SJCRH30 (cell line): ENCODE results near the gene BTN1A1. TPM values are rescaled to one million over a fixed set of nuclear protein-coding genes. Genes with fewer than 3 reads are reported as not detected.
A peak's percentile ranks its signal among the peaks of the same experiment; 100 is the strongest.

Source experiments
- DNase-seq, 2 experiments: peaks; one replicate each; pipeline ENCODE4 v3.0.0-alpha.2; 2015 to 2020
- H3K27ac ChIP-seq: fragments of 250-450 bp; sonication (Bioruptor Pico); 2 replicates; pipeline ENCODE4 v1.5.1; 2020; ENCODE audit warnings: mild to moderate bottlenecking, moderate library complexity
- H3K27me3 ChIP-seq: fragments of 250-450 bp; sonication (Bioruptor Pico); 2 replicates; pipeline ENCODE4 v1.5.1; 2020; ENCODE audit warnings: mild to moderate bottlenecking, moderate library complexity
- H3K36me3 ChIP-seq: fragments of 250-450 bp; sonication (Bioruptor Pico); 2 replicates; pipeline ENCODE4 v1.5.1; 2020; ENCODE audit warnings: mild to moderate bottlenecking, moderate library complexity
- H3K4me1 ChIP-seq: fragments of 250-450 bp; sonication (Bioruptor Pico); 2 replicates; pipeline ENCODE4 v1.5.1; 2020; ENCODE audit warnings: mild to moderate bottlenecking, moderate library complexity
- H3K4me3 ChIP-seq: fragments of 250-450 bp; sonication (Bioruptor Pico); 2 replicates; pipeline ENCODE4 v1.5.1; 2020; ENCODE audit warnings: mild to moderate bottlenecking, moderate library complexity
- H3K9me3 ChIP-seq: fragments of 250-450 bp; sonication (Bioruptor Pico); replicated peaks from 2 replicates; pipeline ENCODE4 v1.5.1; 2020; ENCODE audit warnings: mild to moderate bottlenecking, moderate library complexity
- total RNA-seq: library from RNA; depleted of rRNA; stranded (reverse); fragments of >200 nt; shearing (Covaris generic); gene quantifications from 2 replicates; pipeline ENCODE4 v1.2.3, GENCODE V29; 2014; rRNA removed

BTN1A1 gene
- total RNA-seq, 1 experiment from 2014 or later: 0.04 TPM

DNA sequence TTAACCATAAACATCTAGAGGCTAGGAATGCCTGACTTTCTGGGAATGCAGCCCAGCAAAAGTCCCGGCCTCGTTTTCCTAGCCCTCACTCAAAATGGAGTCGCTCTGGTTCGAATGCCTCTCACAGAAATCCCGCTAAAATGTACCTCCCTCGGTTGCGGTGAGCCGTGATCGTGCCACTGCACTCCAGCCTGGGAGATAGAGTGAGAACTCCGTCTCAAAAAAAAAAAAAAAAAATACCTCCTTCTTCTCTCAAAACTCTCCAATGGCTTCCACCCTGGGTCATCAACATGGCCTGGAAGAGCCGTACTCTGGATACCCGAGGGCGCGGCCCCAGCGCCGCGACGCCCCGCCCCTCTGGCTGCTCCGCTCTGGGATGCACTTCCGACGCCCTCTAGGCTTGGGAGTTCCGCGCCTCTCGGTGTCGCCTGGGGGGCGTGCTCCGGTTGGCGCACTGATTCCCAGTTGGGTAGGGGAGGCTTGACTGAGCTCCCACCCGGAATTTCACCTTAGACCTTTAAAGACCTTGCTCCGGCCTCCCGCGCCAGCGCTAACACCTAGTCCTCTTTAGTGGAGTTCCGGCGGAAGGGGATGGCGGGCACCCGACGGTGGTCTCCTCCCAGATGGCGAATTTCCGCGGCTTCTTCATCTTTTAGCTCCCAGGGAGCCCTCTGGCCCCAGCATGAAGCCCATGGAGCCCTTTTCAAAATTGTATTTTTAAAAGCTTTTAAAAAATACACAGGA is 50.3 kb downstream of the BTN1A1 start:
- Histone ChIP-seq H3K36me3 (no peaks in the 10 kb centered on the region), H3K27ac (no peak overlapping the region), H3K9me3 (no peaks in the 10 kb centered on the region), H3K27me3 (no peaks in the 10 kb centered on the region), H3K4me1 (no peaks in the 10 kb centered on the region), H3K4me3 (no peak overlapping the region)
- no peak for DNase-seq

DNA sequence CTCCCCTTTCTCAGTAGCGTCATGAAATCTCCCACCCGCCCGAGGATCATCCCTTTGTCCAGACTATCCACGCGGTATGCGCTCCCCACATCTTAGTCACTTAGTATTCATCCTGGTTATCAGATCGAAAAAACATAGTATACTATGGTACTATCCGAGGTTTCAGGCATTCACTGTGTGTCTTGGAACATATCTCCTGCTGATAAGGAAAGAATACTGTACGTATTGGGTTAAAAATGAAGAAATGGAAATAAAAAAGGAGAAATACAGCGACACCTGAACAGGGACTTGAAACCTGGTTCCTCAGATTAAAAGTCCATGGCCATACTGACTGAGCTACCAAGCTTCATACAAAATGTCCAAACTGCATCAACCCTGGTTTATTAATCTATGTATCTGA is 52.1 kb downstream of the BTN1A1 start:
- peak in 1 of 2 experiments; percentile 17 for DNase-seq
- peak overlapping the region; percentile 60 for H3K4me3 ChIP-seq
- H3K27me3 ChIP-seq: no peaks in the 10 kb centered on the region
- H3K4me1 ChIP-seq: no peaks in the 10 kb centered on the region
- no peaks in the 10 kb centered on the region for H3K36me3 ChIP-seq
- H3K27ac ChIP-seq: no peak overlapping the region
- H3K9me3 ChIP-seq: no peaks in the 10 kb centered on the region

DNA sequence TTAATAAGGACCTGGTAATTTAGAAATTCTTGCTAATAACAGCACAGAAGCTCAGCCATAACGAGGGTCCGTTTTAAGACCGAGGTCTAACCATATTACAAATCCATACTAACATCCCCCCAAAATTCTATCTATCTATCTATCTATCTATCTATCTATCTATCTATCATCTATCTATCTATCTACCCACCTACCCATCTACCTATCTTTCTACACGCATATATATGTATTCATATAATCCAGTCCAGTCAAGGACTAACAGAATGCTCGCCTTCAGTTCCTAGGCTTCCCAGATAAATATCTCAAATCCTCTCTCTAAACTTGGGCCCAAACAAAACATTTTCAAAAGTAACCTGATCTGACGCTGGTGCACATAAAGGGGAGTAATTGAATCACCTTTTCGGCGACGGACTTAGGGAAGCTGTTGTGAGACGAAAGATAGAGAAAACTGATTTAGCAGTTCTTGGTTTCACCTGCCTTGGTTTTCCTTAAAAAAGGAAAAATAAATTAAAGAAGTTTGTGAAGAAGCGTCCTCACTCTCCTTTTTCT is 52.6 kb downstream of the BTN1A1 start:
- H3K27me3 ChIP-seq: no peaks in the 10 kb centered on the region
- H3K9me3 ChIP-seq: no peaks in the 10 kb centered on the region
- no peak for DNase-seq
- H3K4me1 ChIP-seq: no peaks in the 10 kb centered on the region
- no peaks in the 10 kb centered on the region for H3K36me3 ChIP-seq
- no peak overlapping the region for H3K27ac ChIP-seq
- H3K4me3 ChIP-seq: peak overlapping the region; percentile 60

DNA sequence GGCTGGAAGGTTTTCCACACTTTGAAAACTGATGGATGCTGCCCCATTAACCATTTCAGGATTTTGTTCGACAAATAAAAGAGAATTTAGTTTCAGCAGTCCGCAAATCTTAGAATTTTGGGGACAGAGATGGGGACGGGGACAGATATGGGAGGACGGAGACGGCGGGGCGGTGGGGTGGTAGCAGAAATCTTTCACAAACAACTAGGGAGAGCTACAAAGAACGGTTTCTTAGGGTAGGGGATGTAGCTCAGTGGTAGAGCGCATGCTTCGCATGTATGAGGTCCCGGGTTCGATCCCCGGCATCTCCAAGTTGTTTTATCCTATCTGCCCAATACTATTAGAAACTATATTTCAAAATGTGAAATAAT is 53.1 kb downstream of the BTN1A1 start:
- DNase-seq: peak; percentile 64 to 86
- H3K4me3 ChIP-seq: peak overlapping the region; percentile 60
- no peaks in the 10 kb centered on the region for H3K9me3 ChIP-seq
- no peaks in the 10 kb centered on the region for H3K36me3 ChIP-seq
- no peaks in the 10 kb centered on the region for H3K27me3 ChIP-seq
- H3K4me1 ChIP-seq: no peaks in the 10 kb centered on the region
- peak overlapping the region; percentile 23; the same call in 1 of the 2 replicates for H3K27ac ChIP-seq

DNA sequence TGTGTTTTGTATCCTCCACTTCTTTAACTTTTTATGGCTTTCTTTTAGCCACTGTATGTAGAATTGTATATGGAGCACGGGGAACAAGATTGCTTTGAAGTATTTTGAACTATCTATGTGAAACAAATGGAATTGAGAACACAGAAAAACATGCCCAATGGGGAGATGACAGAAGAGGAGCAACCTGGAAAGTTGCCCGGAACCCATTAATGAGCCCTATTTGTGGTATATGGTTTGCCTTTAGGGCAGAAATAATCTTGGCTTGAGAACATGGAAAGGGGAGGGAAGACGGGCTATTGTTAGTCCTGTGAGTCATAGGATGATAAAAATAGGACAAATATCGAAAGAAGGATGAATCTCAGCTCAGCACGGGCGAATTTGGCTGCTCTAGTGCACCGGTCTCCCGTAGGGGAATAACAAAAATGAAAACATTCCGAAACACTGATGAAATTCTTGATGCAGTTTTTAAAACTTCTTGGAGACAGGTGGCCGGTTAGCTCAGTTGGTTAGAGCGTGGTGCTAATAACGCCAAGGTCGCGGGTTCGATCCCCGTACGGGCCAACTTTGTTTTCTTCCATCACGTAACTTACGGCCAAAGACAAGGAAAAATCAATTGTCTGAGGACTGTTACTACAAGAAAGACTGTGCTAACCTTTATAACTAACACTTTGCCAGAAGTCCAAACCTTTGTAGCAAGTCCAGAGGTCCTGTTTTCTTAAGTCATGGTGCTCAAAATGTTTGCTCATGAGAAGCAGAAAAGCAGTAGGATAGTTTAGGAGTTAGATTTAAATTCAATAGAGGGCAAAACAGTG is 53.7 kb downstream of the BTN1A1 start:
- H3K9me3 ChIP-seq: no peaks in the 10 kb centered on the region
- DNase-seq: peak; percentile 72 to 89
- H3K27ac ChIP-seq: peak overlapping the region; percentile 23; the same call in 1 of the 2 replicates
- no peaks in the 10 kb centered on the region for H3K27me3 ChIP-seq
- H3K4me1 ChIP-seq: no peaks in the 10 kb centered on the region
- H3K36me3 ChIP-seq: no peaks in the 10 kb centered on the region
- peak overlapping the region; percentile 60 for H3K4me3 ChIP-seq

DNA sequence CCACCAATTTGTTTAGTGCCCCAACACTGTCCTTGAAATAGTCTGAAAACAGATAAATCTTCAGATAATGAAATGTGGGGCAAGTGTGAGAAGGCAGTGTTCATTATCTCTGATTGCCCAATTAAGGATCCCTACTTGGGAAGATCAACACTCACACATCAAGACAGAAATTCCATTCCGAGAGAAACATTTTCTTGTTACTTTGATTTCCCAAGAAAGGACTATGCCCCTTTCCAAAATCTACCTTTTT is 54.3 kb downstream of the BTN1A1 start:
- Histone ChIP-seq H3K36me3 (no peaks in the 10 kb centered on the region), H3K27me3 (no peaks in the 10 kb centered on the region), H3K9me3 (no peaks in the 10 kb centered on the region), H3K4me1 (no peaks in the 10 kb centered on the region), H3K27ac (no peak overlapping the region), H3K4me3 (peak overlapping the region; percentile 60)
- DNase-seq: no peak

DNA sequence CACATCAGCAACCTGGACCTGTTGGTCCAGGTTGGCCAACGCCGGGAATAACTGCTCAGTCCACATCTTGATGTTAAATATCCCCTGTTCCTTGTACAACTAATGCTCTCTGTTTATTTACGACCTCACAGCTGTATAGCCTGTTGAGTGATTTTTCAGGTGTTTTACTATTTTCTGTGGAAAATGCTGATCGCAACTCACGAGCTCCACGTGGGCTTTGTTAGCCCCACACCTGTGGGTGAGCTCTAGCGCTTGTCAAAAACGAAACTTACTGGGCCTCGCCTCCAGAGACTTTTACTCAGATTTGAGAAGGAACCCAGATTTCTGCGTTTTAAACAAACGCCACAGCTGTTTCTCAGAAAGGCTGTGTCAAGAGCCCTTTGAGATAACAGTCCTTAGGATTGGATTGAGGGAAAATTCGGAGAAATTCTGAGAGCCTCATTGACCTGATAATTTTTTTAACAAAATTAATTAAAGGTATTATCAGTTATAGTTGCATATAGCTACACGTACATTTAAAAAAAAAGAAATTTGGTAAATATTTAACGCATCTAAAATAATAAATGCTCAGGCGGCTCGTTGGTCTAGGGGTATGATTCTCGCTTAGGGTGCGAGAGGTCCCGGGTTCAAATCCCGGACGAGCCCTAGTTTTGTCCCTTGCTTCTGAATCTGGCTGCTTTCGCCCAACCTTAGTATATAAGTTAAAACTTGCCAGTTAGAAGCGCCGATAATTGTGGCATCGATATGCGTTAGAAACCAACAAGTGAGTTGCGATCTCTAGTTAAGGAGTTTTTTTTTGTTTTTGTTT is 54.8 kb downstream of the BTN1A1 start:
- no peaks in the 10 kb centered on the region for H3K4me1 ChIP-seq
- no peaks in the 10 kb centered on the region for H3K27me3 ChIP-seq
- H3K9me3 ChIP-seq: no peaks in the 10 kb centered on the region
- H3K27ac ChIP-seq: no peak overlapping the region
- H3K4me3 ChIP-seq: peak overlapping the region; percentile 60
- peak; percentile 49 to 71 for DNase-seq
- H3K36me3 ChIP-seq: no peaks in the 10 kb centered on the region

DNA sequence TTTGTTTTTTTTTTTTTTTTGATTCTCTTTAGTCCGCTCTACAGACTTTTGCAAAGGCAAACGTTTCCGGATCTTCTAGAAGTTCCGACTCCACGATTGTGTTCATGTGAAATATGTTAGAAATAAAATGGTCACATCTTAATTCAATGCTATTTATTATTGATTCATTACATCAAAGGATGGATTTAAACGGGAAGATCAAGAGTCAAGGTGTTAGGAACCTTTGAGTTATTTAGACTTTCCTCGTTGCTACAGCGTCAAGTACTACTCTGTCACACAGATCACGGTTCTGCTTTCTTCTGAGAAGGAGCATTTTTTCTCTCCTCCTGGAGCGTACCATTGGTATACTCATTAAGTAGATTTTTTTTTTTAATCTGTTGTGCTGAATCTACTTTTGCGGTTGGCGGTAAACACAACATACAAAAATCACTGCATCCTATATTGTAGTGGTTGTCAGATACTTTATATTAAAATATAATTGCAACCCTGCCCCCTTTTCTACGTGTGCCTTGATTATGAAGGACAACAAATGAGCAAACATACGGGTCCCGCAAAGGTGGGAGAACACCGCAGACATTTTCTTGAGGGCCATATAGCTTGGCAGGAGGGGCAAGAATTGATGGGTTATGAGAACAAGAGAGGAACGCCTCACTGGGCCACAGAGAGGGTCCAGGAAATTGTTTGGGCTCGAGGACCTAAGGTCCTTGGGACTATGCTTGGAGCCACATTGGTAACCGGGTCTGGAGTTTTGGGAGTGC is 55.6 kb downstream of the BTN1A1 start:
- DNase-seq: no peak
- H3K27ac ChIP-seq: no peak overlapping the region

DNA sequence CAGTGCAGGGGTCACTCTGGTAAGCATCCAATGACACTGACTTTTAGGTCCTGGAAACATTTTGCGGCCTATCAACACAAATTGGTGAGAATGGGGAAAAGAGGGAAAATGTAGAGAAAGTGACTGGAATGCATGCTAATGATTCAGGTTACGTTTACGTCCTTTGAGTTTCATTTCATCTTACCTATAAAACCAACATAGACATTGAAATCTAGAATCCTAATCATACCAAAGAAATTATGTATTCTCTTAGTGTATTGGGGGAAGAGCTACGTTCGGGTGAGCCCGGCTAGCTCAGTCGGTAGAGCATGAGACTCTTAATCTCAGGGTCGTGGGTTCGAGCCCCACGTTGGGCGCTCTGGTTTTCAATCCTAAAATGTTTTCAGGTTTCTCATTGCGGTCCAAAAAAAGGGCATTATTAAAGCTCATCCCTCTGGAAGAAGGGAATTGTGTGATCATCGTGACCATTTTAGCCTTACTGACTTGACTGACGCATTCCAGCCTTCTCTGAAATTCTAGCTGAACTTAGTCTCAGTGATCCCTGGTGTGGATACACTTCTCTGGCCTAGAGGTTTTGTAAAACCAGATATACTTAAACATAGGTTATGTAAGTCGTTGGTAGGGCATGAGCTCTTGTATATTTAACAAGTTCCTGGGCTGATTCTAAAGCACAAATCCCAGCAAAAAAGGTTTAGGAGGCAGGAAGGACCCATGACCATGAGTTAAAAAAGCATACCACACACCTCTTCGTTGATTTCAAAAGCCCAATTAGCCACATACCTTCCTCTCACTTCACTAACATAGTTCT is 56.4 kb downstream of the BTN1A1 start:
- Histone ChIP-seq H3K4me3 (no peak overlapping the region), H3K36me3 (no peaks in the 10 kb centered on the region), H3K4me1 (no peaks in the 10 kb centered on the region), H3K27me3 (no peaks in the 10 kb centered on the region), H3K9me3 (no peaks in the 10 kb centered on the region), H3K27ac (no peak overlapping the region)
- peak; percentile 62 to 82 for DNase-seq

More for the DNA sequence above, 55.6 kb downstream of the BTN1A1 start:
- H3K4me3 ChIP-seq: peak overlapping the region; percentile 60
- no peaks in the 10 kb centered on the region for H3K9me3 ChIP-seq
- H3K4me1 ChIP-seq: no peaks in the 10 kb centered on the region
- no peaks in the 10 kb centered on the region for H3K27me3 ChIP-seq
- no peaks in the 10 kb centered on the region for H3K36me3 ChIP-seq

Other genes starting within 250 kb of the BTN1A1 start
- 0.77 and 0.79 TPM in 2 replicates for gene BTN3A2, start 135.1 kb upstream of the BTN1A1 start, total RNA-seq
- gene BTN2A2, start 117.2 kb upstream of the BTN1A1 start, total RNA-seq: 8.5 and 11.4 TPM in 2 replicates
- gene BTN3A1, start 98.0 kb upstream of the BTN1A1 start, total RNA-seq: 0.51 and 0.81 TPM in 2 replicates
- 0.33 and 0.55 TPM in 2 replicates for gene BTN3A3, start 59.8 kb upstream of the BTN1A1 start, total RNA-seq
- gene BTN2A1, start 42.3 kb upstream of the BTN1A1 start, total RNA-seq: 16.9 and 17.2 TPM in 2 replicates
- 52.2 and 53.8 TPM in 2 replicates for gene HMGN4, start 38.1 kb downstream of the BTN1A1 start, total RNA-seq
- 26.6 and 30.7 TPM in 2 replicates for gene ABT1, start 96.7 kb downstream of the BTN1A1 start, total RNA-seq
- gene ZNF322, start 159.4 kb downstream of the BTN1A1 start, total RNA-seq: 28.3 and 31.2 TPM in 2 replicates